Left kidney (tissue), 2 donors: ENCODE data around the gene POLD4. TPM values are rescaled to one million over a fixed set of nuclear protein-coding genes. Genes with fewer than 3 reads are reported as not detected.

Experiments
- DNase-seq: peaks from one replicate; pipeline ENCODE4 v3.0.0-alpha.2; 2013
- polyA plus RNA-seq: library from polyadenylated mRNA; unstranded; fragments of 120-200 nt; gene quantifications from one replicate; pipeline ENCODE4 v1.2.1, GENCODE V29; 2013; ENCODE audit not compliant: insufficient read length

Gene POLD4
- polyA plus RNA-seq, 1 donor: 25.2 TPM

DNA sequence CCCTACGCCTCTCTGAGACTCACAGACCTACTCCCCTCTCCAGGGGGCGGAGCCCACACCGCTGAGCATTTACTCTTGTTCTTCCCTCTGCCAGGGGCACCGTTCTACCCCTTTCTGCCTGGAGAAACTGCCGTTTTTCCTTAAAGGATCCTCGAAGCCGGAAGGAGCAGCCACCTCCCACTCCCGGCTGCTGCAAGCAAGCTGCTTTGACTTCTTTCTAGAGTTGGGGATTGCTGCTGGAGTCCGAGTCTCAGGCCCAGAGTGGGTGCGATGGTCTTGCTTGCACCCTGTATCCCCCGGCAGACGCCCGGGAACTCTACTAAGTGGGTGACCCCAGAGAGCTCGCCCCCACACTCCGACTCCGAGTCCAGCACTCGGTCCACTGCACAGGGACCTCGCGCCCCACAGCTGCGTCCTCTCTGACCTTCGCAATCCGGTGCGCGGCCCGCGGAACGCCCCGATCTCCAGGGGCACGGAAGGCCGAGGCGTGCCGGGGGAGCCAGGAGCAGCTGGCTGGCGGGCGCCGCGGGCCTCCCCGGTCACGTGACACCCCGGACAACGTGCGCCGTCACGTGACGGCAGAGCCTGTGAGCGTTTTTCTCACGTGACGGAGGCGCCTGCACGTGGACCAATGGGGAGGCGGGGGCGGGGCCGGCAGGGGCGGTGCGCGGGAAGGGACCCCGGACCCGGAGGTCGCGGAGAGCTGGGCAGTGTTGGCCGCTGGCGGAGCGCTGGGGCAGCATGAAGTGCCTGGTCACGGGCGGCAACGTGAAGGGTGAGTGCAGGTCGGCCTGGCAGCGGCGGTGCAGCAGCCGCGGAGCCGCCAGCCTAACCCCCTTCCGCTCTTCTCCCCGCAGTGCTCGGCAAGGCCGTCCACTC is 38.2 kb upstream of the POLD4 start, which contains the start of gene RAD9A:
RAD9A (plus strand) TSS at position 683 of the 879 bp plus-strand sequence; CDS start at position 742, 59 bp downstream.
- peak; percentile 93 for DNase-seq

DNA sequence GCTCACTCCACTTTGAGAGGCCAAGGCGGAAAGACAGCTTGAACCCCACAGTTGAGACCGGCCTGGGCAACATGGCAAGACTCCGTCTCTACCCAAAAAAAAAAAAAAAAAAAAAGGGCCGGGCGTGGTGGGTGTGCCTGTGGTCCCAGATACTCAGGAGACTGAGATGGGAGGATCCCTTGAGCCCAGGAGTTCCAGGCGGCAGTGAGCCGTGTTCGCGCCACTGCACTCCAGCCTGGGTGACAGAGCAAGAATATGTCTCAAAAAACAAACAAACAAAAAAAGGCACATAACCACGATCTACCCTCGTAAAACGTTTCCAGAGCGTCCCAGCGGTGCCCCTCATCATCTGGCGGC is 37.6 kb upstream of the POLD4 start:
- no peak for DNase-seq

- peak; percentile 57 for DNase-seq
These were observed 36.1 kb upstream of the POLD4 start for GRCh38 chr11:67389477-67389876.

DNA sequence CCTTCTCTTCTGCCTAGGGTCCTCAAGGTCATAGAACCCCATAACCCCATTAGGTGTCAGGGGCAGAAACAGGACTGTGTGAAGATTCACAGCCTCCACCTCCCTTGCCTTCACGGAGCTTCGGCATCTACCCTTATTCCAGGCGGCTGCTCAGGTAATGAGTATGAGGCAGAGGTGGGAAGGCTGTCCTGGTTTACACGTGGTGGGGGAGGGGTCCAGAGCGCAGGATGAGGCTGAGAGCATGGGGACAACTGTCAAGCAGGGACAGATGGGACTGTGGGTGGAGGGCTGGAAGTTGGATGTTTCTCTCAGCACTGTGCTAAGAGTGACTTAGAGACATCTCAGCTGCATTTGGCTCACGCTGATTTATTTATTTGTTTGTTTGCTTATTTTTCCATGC is 34.2 kb upstream of the POLD4 start:
- DNase-seq: no peak

GRCh38 chr11:67387069-67387468 is 33.7 kb upstream of the POLD4 start:
- no peak for DNase-seq

GRCh38 chr11:67384851-67385366 is 31.6 kb upstream of the POLD4 start:
- no peak for DNase-seq

- peak; percentile 68 for DNase-seq
These were observed 29.2 kb upstream of the POLD4 start for GRCh38 chr11:67382276-67383136.

- no peak for DNase-seq
These were observed 28.1 kb upstream of the POLD4 start for GRCh38 chr11:67381244-67381972.

GRCh38 chr11:67379061-67380058 is 26.0 kb upstream of the POLD4 start:
- no peak for DNase-seq

DNA sequence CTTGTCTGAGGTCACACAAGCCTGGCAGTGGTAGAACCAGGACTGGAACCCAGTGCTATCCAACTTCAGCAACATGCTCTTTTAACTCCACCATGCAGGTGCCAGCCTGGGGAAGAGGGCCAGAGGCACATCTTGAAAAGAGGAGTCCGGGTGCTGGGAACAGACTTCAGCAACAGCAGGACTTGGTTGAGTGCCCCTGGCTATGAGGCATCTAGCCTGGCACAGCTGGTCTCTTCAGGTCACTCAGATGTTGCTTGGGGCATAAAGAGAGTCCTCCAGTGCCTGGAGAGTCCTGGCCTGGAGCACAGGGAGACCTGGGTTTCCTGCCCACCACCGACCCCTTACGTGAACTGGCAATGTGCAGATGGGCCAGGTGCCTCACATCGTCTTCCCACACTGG is 25.2 kb upstream of the POLD4 start:
- DNase-seq: no peak

DNA sequence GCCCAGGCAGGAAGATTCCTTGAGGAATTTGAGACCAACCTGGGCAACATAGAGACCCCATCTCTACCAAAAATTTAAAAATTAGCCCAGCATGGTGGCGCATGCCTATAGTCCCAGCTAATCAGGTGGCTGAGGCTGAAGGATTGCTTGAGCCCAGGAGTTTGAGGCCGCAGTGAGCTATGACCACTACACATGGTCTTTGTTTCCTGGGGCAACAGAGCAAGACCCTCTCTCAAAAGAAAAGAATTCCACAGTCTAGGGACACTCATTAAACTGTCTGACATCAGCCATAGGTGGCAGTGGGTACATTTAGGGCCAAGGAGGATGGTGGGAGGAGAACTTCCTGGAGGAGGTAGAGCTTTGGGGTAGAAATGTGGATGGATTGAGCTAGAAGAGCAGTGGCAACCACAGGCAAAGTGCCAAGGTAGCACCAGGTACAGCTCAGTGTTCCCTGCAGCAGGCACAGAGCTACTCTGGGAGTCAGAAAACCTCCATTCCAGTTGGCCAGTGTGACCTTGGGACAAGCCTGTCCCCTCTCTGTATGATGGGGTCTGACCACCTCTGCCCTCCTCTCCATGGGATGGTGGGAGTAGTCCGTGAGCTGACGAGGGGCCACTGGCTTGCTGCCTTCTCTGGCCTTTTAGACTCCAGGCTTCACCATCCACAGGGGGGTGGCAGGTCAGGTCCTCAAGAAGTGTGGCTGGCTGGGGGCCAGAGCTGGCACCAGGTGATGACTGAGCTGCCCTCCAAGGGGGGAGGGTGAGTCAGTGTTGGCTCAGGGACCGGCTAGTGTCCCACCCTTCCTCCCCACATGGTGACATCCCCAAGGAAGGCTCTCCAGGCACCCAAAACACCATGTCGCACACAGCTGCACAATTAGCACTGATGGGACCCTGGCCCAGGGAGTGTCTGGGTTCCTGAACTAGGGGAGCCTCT is 23.8 kb upstream of the POLD4 start:
- no peak for DNase-seq

DNA sequence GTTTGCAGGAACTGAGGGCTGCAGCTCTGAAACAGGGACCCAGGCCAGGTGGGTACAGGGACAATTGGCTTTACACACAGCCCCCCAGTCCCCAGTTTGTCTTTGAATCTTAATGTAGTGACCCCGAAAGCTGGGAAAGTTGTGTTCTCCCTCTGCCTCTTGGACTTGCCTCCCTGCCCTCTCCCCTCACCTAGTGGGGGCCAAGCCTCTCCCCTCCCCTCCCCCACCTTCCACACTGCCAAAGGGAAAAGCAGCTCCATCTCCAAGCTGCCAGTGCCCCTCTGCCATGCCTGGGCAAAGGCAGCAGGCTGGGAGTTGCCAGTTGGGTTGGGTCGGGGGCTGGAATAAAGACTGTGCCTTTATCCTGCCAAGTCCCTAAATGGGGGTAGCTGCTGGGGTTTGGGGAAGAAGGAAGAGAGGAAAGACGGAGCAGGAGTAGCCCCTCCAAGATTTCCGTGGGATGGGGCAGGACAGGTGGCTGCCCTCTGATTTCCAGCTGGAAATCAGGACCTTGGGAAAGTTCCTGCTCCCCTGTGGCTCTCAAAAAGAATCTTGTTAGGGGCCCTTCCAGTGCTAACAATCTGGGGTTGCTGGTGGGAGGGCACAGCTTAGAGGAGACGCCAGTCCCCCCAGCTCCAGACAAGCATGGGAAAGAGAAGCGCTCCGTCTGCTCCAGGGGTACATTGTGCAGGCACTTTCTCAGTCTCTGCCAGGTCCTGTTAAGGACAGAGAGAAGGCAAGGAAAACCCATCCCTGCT is 22.9 kb upstream of the POLD4 start:
- no peak for DNase-seq

DNA sequence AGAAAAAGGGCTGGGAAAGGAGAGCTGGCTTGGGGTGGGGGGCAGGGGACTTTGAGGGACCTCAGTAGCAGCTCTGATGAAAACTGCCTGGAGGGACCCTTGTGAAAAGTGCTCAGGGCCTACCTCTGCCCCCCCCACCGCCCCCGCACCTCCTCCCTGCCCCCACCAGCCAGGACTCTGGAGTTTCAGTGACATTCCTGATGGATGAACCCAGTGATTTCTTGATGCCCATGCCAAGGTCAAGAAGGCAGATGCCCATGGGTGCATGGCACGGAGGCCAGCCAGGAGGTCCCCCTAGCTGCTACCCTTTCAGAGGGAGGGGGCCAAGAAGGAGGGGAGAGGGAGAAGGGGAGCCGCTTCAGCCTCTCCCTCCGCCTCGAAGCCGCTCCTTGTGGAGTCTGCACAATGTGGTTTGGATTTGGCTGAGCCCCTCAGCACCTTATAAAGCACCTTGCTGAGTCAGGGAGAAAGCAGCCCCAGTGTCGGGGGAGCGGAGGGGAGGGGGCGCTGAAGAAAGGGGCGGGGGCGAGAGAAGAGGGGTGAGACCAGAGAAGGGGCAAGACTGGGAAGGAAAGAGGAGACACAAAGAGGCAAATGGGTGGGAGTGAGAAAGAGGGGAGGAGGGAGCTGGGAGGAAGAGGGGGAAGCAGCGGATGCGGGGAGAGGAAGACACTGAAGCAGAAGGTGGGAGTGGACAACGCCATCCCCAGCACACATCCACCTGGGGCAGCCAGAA is 22.1 kb upstream of the POLD4 start:
- no peak for DNase-seq

DNA sequence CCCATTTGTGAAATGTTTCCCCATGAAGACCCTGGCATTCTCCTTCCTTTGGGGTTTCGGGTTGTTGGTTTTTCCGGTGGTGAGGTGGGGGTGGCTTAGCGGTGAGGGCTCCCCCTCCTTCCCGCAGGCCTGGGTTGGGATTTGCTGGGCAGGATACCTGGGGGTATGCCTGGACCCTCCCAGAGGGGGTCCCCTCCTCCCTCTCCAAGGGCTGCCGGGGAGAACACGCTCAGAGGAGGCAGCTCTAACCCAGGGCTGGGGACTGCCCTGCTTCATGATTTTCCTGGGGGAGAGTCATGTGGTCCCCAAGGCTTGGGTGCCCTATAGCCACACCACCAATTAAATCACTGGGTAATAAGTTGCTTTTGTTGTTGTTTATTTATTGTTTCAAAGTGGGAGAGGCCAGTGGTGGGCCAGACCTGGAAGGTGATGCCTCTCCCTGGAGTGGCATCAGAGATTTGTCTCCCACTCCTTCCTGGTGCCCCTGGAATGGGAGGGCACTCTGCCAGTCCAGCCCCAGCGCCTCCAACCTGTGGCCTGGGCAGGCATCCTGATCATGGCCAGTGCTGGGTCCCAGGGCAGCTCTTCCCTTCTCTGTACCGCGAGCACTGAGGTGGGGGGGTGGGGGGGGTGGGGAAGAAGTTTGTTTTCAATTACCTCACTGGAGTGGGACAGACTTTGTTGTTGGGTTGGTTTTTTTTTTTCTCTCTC is 21.4 kb upstream of the POLD4 start:
- DNase-seq: no peak

- peak; percentile 72 for DNase-seq
These were observed 20.6 kb upstream of the POLD4 start for GRCh38 chr11:67373648-67374570.

DNA sequence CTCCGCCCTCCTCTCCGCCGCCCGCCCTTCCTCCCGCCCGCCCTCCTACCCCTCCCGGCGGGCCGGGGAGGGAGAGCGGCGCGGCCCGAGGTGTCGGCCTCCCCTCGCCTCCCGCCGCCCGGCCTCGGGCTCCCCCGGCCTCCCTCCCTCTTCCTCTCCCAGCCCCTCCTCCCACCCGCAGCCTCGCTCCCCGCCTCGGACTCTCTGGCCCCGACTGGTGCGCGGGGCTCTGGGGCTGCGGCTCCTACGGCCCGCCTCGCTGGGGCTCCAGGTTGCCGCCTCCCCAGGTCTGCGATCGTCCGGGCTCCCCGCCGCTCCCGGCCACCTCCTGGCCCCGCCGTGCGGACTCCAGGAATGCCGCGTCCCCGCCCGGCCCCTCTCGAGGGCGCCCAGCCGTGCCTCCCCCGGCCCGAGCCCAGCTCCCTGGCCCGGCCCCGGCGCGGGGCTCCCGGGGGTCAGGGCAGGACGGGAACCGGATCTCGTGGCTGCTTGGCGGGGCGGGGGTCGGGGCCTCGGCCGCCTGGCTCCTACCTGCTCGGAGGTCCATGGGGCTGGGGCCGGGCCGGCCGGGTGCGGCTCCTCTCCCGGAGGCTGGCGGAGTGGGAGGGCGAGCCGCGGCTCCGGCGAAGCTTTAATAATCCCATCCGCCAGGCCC is 19.8 kb upstream of the POLD4 start, which contains the start of gene CLCF1:
CLCF1 (minus strand) TSS at position 606 of the 655 bp plus-strand sequence; CDS start at position 547, 59 bp downstream.
- peak; percentile 70 for DNase-seq
